Activated T-cell treated with anti-CD3 and anti-CD28 coated beads for 48 hours (primary cell): Measurements from ENCODE around the gene SIX3.

Experiments
- DNase-seq: peaks from one replicate; pipeline ENCODE4 v3.0.0-alpha.2; 2020; ENCODE audit warnings: low read depth

Gene SIX3

DNA sequence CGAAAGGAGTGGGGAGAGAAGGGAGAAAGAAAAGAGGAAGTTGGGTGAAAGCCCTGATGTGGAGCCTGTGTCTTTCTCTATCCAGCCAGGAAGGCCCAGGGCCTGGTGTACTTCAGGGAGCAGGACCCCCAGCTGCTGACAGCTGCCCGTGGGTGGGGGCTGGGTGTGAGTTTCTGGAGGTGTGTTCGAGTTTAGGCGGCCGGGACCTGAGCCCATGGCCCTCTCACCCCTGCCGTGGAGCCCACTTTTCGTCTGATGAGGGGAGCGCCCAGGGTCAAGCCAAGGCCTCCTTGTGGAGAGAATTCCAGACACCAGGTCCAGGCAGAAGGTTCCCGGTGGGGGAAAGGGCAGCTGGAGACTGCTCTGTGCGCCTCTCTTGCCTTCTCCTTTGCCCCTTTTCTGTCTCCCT is 2.2 kb downstream of the SIX3 start:
- DNase-seq = no peak

- no peak for DNase-seq
These were observed 2.8 kb downstream of the SIX3 start for GRCh38 chr2:44944102-44944951.

DNA sequence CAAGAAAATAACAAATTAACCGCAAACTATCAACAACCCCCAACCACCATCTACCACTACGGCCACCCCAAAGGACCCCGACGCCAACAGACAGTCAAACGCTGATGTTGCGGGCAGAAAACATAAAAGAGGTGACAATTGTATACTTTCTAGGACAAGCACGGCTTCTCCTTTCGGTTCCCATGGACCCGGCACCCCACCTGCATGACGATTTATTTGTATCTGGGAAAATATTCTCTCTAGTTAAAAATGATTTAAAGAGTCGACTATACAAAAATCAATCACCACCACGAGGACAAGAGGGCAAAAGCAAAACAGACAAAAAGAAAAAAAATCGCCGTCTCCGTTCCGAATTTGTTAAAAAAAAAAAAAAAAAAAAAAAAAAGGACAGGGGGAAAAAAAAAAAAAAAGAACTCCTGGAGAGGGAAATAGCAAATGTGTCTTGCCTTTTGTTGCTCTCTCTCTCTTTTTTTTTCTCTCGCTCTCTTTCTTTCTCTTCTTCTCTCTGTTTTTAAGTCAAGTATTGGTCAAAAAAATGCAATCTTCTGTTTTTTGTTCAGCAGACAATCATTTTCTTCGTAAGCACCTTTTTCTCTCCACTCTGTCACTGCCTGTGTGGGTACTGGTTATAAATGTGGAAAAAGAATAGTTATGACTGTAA is 3.6 kb downstream of the SIX3 start:
- no peak for DNase-seq

- DNase-seq = no peak
These were observed 4.3 kb downstream of the SIX3 start for GRCh38 chr2:44945676-44946371.

- no peak for DNase-seq
These were observed 5.0 kb downstream of the SIX3 start for GRCh38 chr2:44946372-44947027.

- DNase-seq = no peak
These were observed 5.5 kb downstream of the SIX3 start for GRCh38 chr2:44947028-44947375.

DNA sequence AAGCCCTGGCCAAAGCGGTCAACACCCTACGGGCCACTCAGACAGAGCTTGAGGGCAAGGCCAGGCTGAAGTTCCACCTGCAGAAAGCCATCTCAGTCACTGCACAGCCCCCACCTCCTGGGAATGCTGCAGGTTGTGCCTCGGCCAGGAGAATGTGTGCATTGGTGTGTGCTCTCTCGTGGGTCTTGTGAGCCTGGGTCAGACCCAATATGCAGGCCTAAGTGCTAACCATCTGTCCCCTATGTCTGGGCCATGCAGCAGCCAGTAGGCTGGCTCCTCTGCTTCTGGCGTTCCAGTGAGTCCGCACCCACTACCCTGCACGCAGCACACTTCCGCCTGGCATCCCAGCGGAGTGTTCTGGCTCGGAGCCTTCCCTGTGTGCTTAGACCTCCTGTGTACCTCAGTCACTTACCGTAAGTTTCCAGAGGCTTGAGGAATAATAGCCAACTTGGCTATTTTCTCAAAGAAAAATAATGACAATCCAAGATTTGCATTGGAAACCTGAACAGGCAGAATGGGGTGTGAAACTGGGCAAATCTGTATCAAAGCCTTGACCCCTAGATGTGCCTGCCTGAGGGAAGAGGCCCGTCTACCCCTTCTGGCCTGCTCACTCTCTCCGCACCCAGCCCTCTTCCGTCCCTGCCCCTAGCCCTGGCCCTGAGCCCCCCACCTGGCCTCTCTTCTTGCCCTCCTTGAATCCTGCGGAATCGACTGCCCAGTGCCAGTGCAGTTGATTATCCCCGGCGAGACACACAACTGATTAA is 7.2 kb downstream of the SIX3 start:
- no peak for DNase-seq

GRCh38 chr2:44949329-44950151 is 8.0 kb downstream of the SIX3 start:
- no peak for DNase-seq

- DNase-seq = no peak
These were observed 9.1 kb downstream of the SIX3 start for GRCh38 chr2:44950646-44951045.

GRCh38 chr2:44951124-44951523 is 9.6 kb downstream of the SIX3 start:
- no peak for DNase-seq

- no peak for DNase-seq
These were observed 10.2 kb downstream of the SIX3 start for GRCh38 chr2:44951714-44952113.

GRCh38 chr2:44952143-44952805 is 10.8 kb downstream of the SIX3 start:
- DNase-seq = peak; percentile 51

DNA sequence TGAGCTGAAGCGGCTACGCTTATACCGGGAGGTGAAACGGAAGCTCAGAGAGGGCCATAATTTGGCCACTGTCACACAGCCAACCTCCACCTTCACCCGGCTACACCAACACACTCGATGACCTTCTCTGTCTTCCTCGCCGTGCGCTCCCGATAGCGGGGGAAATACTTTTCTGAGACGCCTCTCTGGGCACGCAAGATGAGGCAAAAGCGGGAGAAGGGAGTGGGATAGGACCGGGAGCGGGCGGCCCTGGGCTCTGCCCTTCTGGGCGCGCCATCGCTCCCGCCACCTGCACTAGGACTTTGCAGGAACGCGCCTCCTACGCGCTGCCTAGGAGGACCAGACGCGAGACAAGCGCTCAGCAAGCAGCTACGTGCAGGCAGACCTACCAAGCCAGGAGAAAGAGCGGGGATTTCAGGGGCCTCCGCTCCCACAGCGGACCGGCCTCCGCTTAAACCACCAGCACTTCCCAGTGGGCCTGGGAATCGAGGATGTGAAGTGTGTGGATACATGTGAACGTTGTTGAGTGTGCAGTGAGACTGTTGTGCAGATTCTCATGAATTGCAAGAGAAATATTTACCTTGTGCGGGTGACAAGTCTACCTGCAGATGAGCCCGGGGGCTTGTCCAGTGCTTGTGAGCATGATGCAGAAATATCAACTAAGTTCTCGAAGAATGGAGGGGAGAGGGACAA is 11.4 kb downstream of the SIX3 start:
- DNase-seq = no peak

GRCh38 chr2:44953499-44953883 is 12.0 kb downstream of the SIX3 start:
- no peak for DNase-seq

GRCh38 chr2:44954447-44954888 is 13.0 kb downstream of the SIX3 start:
- no peak for DNase-seq

- no peak for DNase-seq
These were observed 13.5 kb downstream of the SIX3 start for GRCh38 chr2:44954889-44955592.

GRCh38 chr2:44955593-44956392 is 14.3 kb downstream of the SIX3 start:
- peak; percentile 78 for DNase-seq

DNA sequence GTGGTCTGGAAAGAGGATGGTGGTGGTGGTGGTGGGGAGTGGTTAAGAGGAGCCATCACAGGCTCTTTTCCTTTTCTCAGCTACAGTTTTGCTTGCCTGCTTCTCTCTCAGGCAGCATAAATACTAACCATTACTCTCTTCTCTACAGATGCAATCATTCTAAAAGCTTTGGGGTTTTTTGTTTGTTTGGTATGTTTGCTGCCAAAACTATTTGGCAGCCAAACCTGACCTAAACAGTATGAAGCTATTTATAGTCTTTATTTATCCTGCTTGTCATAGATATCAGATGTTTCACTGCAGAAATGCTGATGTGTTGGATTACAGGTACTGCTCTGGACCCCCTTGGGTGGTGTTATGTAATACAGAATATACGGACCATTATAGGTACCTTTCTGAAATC is 15.3 kb downstream of the SIX3 start:
- no peak for DNase-seq
